NB4 (cell line): ENCODE data around the gene TMEM200A.

Source experiments
- DNase-seq: peaks from one replicate; pipeline ENCODE4 v3.0.0; 2010; ENCODE audit warnings: low read depth
- H3K4me3 ChIP-seq: one replicate; pipeline ENCODE4 v1.5.1; 2011; ENCODE audit warnings: mild to moderate bottlenecking, low read depth, low read length, moderate library complexity
- CTCF ChIP-seq: IDR thresholded peaks from one replicate; pipeline ENCODE4 v1.5.1; 2012; ENCODE audit warnings: low read depth, low read length
- MAX ChIP-seq: IDR thresholded peaks from 2 replicates; pipeline ENCODE4 v1.6.1; 2011; ENCODE audit warnings: low read depth, low read length
- MYC ChIP-seq: IDR thresholded peaks from 2 replicates; pipeline ENCODE4 v1.6.1; 2011; ENCODE audit warnings: low read depth, low read length
- POLR2A ChIP-seq: IDR thresholded peaks from 2 replicates; pipeline ENCODE4 v1.6.1; 2011; ENCODE audit warnings: mild to moderate bottlenecking; ENCODE audit not compliant: insufficient read length; ENCODE audit errors: extremely low read depth

TMEM200A gene

GRCh38 chr6:130473886-130474285 is 108.1 kb downstream of the TMEM200A start:
- TF ChIP-seq MAX: no peak
- no peak for TF ChIP-seq MYC
- TF ChIP-seq CTCF: no peak
- no peak for TF ChIP-seq POLR2A
- no peak overlapping the region for H3K4me3 ChIP-seq
- no peak for DNase-seq

- no peak for TF ChIP-seq CTCF
- no peak for TF ChIP-seq POLR2A
- TF ChIP-seq MAX: no peak
- no peak for TF ChIP-seq MYC
- DNase-seq: no peak
- H3K4me3 ChIP-seq: no peak overlapping the region
Measured at GRCh38 chr6:130482645-130483390, 117.0 kb downstream of the TMEM200A start.

- no peak overlapping the region for H3K4me3 ChIP-seq
- DNase-seq: no peak
- TF ChIP-seq MYC (no peak), POLR2A (no peak), CTCF (no peak), MAX (no peak)
Measured at GRCh38 chr6:130485870-130486269, 120.1 kb downstream of the TMEM200A start.

GRCh38 chr6:130486417-130486816 is 120.6 kb downstream of the TMEM200A start:
- DNase-seq: no peak
- no peak overlapping the region for H3K4me3 ChIP-seq
- TF ChIP-seq POLR2A: no peak
- no peak for TF ChIP-seq CTCF

- TF ChIP-seq CTCF (no peak), POLR2A (no peak), MYC (no peak)
- DNase-seq: no peak
Measured at GRCh38 chr6:130489514-130489913, 123.7 kb downstream of the TMEM200A start.

More at GRCh38 chr6:130489514-130489913, 123.7 kb downstream of the TMEM200A start:
- no peak overlapping the region for H3K4me3 ChIP-seq
